HG03457 (cell line): ENCODE data around the gene CYP24A1.

ENCODE experiments used
- ATAC-seq: cut with Tn5 transposase; IDR thresholded peaks from one replicate; pipeline ENCODE4 v1.9.1; 2021; ENCODE audit warnings: moderate number of reproducible peaks; ENCODE audit not compliant: unreplicated experiment

The CYP24A1 gene

DNA sequence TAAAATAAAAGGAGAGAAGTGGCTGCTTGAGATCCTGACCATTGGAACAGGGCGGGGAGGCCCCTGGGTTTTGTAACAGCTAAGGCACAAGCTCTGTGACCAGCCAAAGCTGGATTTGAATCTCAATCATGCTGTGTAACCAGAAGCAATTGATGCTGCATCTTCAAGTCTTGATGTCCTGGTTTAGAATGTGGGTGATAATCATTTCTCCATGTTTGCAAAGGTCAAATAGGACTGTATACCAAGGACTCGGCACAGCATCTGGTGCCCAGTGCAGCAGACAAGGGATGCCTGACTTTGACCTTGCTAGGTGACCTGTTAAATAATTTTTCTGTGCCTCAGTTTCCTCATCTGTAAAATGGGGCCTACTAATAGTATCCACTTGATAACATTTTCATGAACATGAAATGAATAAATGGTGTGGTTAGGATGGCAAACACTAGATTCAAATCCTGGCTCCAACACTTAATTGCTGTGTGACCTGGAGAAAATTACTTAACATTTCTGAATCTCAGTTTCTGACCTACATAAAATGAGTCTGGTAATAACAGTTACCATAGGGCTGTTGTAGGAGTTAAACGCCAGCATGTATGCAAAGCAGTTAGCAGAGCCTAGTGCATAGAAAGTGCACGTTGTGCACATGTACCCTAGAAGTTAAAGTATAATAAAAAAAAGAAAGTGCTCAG lies 57.1 kb downstream of the CYP24A1 start:
- ATAC-seq, result no peak

DNA sequence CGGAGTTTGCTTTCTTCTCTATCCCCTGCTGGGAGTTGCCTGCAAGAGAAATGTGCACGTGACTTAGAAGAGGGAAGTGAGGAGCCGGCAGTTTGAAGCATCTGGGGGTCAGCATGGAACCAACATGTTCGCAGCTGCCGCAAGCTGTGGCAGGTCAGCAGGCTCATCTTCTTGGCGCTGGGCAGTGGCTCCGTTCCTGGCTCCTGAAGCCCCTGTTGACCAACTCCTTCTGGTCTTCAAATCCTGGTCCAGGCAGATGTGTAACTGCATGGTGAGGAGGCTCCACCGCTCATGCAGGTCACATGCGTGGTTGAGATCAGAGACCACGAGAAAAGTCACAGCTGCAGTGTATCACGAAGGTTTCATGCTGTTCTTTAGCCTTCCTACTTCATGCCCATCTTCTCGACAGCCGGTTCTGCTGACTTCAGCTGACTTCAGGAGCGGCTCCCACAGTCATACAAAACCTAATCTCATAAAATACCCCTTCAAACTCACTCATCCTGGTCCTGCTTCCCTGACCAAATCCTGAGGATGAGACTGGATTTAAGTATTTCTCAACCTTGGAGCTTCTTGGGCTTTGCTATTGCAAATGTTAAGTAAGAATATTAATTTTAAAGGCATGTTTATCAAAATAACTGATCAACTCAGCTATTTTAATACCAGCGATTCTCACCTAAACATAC lies 58.5 kb downstream of the CYP24A1 start:
- no peak for ATAC-seq

DNA sequence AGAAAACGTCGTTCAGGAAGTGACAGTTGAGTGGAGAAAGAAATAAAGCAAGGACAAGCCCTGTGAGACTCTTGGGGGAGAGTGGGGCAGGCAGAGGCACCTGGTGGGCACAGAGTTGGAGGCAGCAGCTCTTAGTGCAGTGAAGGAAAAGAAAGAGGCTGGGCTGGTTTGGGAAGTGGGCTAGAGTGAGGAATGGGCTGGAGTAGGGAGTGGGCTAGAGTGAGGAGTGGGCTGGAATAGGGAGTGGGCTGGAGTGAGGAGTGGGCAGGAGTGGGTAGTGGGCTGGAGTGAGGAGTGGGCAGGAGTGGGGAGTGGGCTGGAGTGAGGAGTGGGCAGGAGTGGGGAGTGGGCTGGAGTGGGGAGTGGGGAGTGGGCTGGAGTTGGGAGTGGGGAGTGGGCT lies 59.7 kb downstream of the CYP24A1 start:
- ATAC-seq, result no peak

DNA sequence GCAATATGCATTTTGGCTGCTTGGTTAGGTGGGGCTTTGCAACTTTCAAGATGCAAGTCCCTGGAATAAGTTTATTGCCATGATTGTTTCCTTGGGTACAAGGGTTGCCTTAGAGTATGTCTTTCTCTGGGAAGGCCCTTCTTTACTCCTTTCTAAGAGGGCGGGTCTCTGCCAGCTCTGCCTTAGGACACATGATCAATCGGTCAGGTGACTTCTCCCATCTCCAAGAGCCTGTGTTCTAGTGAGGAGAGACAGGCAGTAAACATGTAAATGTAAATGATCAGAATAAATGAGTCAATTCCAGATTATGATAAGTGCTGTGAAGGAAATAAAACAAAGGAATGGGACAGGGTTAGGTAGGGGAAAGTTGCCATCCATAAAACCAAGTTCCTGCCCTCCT lies 60.2 kb downstream of the CYP24A1 start:
- no peak for ATAC-seq

DNA sequence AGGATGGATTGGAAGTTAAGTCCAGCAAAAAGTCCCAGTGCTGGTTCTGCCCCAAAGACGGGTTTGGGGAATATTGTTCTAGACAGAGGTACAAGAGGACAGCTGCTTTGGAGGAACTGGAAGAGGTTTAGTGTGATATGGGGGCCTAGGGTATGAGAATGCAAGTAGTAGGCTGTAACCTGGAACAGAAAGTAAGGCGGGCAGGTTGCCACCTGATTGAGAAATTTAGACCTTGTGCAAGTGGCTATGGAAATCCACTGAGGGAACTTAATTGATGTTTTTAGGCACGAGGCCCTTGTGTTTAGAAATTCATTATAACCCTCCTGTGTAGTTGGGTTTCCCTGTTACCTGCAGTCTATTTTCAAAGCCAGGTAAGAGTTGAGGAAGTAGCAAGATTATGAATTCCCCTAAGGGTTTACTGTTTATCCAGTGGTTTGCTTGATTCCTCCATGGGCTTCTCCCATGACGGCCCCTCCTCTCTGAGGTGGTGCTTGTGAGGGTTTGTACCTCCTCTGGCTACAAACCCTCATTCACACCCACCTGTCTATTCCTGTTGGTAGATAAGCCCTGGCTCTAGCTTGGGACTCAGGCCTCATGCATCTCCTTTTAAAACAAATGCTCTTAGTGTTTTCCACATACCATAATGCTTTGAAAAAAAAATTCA lies 61.4 kb downstream of the CYP24A1 start:
- no peak for ATAC-seq

DNA sequence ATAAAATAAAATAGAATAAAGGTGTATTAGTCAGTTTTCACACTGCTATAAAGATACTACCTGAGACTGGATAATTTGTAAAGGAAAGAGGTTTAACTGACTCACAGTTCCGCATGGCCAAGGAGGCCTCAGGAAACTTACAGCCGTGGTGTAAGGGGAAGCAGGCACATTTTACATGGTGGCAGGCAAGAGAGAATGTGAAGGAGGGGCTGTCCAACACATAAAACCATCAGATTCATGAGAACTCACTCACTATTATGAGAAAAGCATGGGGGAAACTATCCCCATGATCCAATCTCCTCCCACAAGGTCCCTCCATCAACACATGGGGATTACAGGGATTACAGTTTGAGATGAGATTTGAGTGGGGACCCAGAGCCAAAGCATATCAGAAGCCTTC lies 62.3 kb downstream of the CYP24A1 start:
- ATAC-seq, result no peak

DNA sequence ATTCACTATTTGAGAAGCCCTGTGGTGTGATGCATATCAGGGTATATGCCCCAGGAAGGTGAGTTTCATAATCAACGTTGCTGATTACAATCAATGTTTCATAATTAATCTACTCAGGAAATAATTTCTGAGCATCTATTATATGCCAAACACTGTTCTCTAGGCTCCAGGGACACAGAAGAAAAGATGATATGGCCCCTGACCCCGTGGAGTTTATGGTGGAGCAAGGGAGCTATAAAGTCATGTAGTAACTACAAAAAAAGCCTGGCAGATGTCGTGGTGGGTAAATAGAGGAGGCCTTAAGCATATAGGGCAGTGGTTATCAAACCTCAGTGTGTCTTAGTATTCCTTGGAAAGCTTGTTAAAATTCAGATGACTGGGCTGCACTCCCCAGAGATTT lies 63.3 kb downstream of the CYP24A1 start:
- ATAC-seq, result no peak

DNA sequence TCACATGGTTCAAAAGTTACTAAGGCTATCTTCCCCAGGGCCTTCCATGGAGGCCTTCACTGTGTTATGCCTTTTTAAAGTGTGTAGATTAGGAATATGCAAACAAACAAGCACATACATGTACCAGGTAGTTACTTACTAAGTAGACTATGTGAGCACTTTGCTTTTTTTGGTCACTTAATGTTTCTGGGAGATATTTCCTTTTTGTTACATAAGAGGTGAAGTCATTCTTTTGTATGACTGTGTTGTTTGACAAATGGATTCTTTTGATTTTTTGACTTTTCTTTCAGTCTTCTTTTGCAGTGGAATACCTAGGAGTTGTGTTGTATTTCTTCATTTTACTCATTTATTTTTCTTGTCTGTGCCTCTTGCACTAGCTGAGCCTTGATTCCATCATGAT lies 63.7 kb downstream of the CYP24A1 start:
- no peak for ATAC-seq

DNA sequence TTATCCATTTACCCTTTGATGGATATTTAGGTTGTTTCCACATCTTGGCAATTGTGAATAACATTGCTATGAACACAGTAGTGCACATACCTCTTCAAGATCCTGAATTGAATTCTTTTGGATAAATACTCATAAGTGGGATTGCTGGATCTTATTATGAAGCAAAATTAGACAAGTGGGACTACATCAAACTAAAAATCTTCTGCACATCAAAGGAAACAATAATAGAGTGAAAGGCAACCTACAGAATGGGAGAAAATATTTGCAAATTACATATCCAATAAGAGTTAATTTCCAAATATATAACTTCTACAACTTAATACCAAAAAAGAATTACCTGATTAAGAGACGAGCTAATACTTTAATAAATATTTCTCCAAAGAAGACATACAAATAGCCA lies 65.0 kb downstream of the CYP24A1 start:
- no peak for ATAC-seq

DNA sequence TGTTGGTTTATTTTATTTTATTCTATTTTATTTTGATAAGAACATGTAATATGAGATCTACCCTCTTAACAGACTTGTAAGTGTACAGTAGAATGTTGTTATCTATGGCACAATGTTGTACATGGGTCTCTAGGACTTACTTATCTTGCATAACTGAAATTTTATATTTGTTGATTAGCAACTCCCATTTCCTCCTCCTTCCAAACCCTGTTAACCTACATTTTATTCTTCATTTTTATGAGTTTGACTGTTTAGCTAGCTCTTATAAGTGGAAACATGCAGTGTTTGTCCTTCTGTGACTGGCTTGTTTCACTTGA lies 65.5 kb downstream of the CYP24A1 start:
- no peak for ATAC-seq

DNA sequence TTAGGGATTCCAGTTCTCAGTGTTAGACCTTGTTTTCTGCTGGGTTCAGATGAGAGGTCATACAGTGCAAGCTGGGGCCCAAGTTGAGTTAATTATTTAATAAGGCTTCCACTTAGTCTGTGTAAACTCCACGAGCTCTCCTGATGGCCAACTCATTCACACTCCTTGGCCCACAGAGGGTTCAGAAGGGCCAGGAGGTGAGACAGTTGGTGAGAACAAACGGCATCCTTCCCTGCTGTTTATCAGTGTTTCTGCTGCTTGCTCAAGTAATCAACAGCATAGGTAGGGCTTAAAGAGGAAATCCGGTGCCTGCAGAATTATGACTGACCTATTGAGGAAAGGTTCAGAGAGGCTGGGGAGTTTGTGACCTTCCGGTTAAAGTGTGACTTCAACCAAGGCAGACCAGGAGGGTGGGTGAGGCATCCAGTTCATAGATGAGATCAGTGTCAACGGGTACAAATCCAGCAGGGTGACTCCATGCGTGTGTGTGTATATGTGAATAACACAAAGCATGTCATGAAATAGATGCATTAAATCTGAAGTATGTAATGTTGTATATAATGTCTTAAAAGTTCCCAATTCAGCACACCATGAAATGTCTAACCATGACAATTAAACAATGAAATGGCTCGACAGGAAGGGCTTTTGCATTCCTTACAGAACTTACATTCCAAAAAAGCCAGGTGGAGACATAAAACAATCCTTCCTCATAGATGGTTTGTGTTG lies 66.0 kb downstream of the CYP24A1 start:
- ATAC-seq, result no peak

DNA sequence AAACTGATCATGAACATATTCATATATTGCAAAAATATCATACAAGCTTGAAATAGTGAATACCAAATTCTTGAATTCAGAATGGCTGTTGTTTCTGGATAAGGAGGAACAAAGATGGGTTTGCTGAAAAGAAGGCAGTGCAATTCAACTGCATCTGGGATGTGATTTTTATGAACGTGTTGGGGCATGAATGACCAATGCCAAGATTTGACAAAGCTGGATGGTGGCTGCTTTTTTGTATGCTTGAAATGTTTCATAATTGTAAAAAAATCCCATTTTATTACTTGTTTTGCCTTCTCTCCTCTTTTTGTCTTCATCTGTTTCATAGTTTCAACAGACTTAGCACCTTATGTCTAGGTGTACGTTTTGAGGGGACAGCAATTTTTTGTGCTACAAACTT lies 66.6 kb downstream of the CYP24A1 start:
- no peak for ATAC-seq

DNA sequence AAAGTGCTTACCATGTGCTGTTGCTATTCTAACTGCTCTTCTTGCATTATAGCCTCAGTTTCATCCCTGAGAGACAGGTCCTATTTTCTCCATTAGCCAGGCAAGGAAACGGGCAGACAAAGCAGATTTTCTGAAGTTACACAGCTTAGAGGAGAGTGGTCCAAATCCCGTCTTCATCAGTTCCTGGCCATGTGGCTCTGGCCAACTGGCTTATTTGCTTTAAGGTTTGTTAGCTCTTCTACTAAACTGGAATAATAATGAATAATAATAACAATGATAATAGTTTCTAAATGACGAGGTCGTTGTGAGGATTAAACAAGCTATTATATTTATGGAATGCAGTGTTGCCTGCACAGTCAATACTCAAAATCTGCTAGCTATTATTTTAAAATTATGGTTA lies 67.6 kb downstream of the CYP24A1 start:
- no peak for ATAC-seq

DNA sequence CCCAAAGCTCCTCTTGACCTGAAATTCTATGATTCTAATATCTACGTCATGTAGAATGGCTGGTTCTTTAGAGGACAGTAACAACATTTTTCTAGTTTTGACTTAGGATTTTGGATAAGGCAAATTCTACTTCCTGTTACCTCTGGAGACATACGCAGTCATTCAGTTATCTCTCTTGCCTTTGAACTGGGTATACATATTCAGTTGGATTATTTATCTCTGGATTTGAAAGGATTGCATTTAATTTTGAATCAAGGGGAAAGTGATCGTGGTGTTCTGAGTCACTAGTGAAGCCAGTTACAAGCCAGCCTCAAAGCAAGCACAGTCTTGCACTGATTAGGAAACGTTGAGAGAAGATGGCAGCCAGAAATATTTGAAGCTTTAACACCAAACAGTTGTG lies 68.1 kb downstream of the CYP24A1 start:
- no peak for ATAC-seq

DNA sequence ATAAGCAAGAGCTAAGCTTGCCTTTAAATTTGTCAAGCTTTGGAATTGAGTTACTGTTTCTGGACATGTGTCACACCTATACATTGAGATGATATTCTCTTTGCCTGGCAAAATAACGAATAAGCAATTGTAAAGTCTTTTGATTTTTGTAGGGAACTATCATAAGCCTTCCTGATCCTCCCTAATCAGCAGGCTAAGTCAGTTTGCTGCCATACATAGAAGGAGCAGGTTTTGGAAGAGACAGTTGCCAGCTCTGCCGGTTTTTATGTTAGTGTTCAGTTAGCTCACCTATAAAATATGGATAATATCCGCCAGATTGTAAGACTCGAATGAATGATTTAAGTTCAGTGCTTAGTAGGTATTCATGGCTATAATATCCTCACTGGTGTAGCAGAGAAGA lies 69.0 kb downstream of the CYP24A1 start:
- no peak for ATAC-seq

DNA sequence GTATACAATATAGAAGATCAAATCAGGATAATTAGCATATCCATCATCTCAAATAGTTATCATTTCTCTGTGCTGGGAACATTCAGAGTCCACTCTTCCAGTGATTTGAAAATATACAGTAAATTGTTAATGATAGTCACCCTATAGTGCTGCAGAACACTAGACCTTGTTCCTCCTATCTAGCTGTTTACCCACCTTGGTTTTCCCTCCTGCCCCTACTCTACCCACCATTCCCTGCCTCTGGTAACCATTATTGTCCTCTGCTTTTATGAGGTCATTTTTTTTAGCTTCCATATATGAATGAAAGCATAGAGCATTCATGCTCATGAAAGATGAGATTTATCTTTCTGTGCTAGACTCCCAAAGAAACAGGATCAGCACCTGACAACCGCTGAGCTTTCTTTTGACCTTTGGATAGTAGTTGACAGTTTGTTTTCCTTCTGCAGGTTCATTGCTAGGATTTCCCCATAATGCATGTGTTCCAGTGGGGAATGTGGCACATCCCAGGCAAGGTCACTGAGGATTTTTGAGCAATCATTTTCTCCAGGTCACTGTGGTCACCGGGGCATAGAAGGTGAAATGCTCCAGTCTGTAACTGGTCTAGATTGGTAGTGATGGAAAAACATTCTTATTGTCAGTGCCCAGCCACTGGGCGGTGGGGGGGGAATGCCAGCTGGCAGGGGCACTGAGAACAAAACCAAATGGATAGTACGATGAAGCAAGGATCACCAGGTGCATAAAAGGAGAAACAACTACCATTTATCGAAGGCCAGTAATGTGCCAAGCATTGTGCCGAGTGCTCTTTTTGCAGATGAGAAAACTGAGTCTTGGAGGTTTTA lies 69.8 kb downstream of the CYP24A1 start:
- ATAC-seq, result no peak
